SHP77 (cell line): ENCODE measurements around the gene SEC63.
"Not testable (repeated sequence)": the region's sequence is repeated elsewhere in the genome, so short reads cannot be mapped to it uniquely, and the experiment has no call there.

Experiments used
- DNase-seq, 2 experiments: peaks; one replicate each; lab custom pipeline; 2025; lab: John Stamatoyannopoulos, UW

SEC63 gene

GRCh38 chr6:107957909-107958688, at the start of gene SEC63:
Gene SEC63 (minus strand): TSS chr6:107958208. CDS start chr6:107958009, 199 bp downstream.
- DNase-seq = peak; percentile 89 to 93

- no peak for DNase-seq
Observed at GRCh38 chr6:108005961-108006360, 48.0 kb upstream of the SEC63 start.

- DNase-seq = no peak
Observed at GRCh38 chr6:108004861-108005260, 46.9 kb upstream of the SEC63 start.

- DNase-seq = no peak
Observed at GRCh38 chr6:108002365-108003221, 44.6 kb upstream of the SEC63 start.

- DNase-seq = no peak
Observed at GRCh38 chr6:108001696-108002231, 43.8 kb upstream of the SEC63 start.

GRCh38 chr6:108000259-108000658, 42.3 kb upstream of the SEC63 start:
- DNase-seq = not testable (repeated sequence)

GRCh38 chr6:107999341-107999740, 41.3 kb upstream of the SEC63 start:
- no peak for DNase-seq

GRCh38 chr6:107991772-107992550, 34.0 kb upstream of the SEC63 start:
- DNase-seq = no peak

GRCh38 chr6:107991061-107991460, 33.1 kb upstream of the SEC63 start:
- no peak for DNase-seq

GRCh38 chr6:107990587-107990986, 32.6 kb upstream of the SEC63 start:
- DNase-seq = not testable (repeated sequence)

- DNase-seq = no peak
Observed at GRCh38 chr6:107989166-107990094, 31.4 kb upstream of the SEC63 start.

- DNase-seq = no peak
Observed at GRCh38 chr6:107988570-107988969, 30.6 kb upstream of the SEC63 start.

- no peak for DNase-seq
Observed at GRCh38 chr6:107987805-107988204, 29.8 kb upstream of the SEC63 start.

- no peak for DNase-seq
Observed at GRCh38 chr6:107985701-107986100, 27.7 kb upstream of the SEC63 start.

- no peak for DNase-seq
Observed at GRCh38 chr6:107983811-107984210, 25.8 kb upstream of the SEC63 start.

- no peak for DNase-seq
Observed at GRCh38 chr6:107982486-107982885, 24.5 kb upstream of the SEC63 start.

- no peak for DNase-seq
Observed at GRCh38 chr6:107981695-107982094, 23.7 kb upstream of the SEC63 start.

GRCh38 chr6:107977283-107977682, 19.3 kb upstream of the SEC63 start:
- peak in 1 of 2 experiments; percentile 20 for DNase-seq

GRCh38 chr6:107976155-107976783, 18.3 kb upstream of the SEC63 start:
- peak; percentile 37 to 50 for DNase-seq

- no peak for DNase-seq
Observed at GRCh38 chr6:107973594-107973993, 15.6 kb upstream of the SEC63 start.
